GM23338 (cell line): ENCODE results near the gene ZC3H12C. TPM values are rescaled to one million over a fixed set of nuclear protein-coding genes. Genes with fewer than 3 reads are reported as not detected.

ENCODE experiments used
- ATAC-seq: fragments of 200-7000 bp; cut with Tn5 transposase; 3 replicates; pipeline ENCODE4 v1.9.1; 2020
- DNase-seq: peaks from one replicate; pipeline ENCODE4 v3.0.0-alpha.2; 2015; ENCODE audit warnings: low spot score
- H2AFZ ChIP-seq: fragments of 200-600 bp; sonication (generic); 2 replicates; pipeline ENCODE4 v1.8.0; 2016; ENCODE audit warnings: antibody characterized with exemption, mild to moderate bottlenecking, moderate library complexity
- H3F3A ChIP-seq: fragments of 200-600 bp; sonication (generic); replicated peaks from 2 replicates; pipeline ENCODE4 v1.8.0; 2017; ENCODE audit warnings: antibody characterized with exemption, mixed run types, low read depth
- H3K27ac ChIP-seq: fragments of 200-600 bp; sonication (generic); 2 replicates; pipeline ENCODE4 v1.6.1; 2016; ENCODE audit warnings: low read depth
- H3K27me3 ChIP-seq: fragments of 200-600 bp; sonication (generic); 2 replicates; pipeline ENCODE4 v1.8.0; 2016; ENCODE audit warnings: mild to moderate bottlenecking, mixed run types, moderate library complexity; ENCODE audit not compliant: insufficient read depth
- H3K36me3 ChIP-seq: fragments of 200-600 bp; sonication (generic); 2 replicates; pipeline ENCODE4 v1.8.0; 2016; ENCODE audit warnings: mild to moderate bottlenecking; ENCODE audit not compliant: insufficient read depth
- H3K4me1 ChIP-seq: fragments of 200-600 bp; sonication (generic); 2 replicates; pipeline ENCODE4 v1.8.0; 2016; ENCODE audit warnings: mild to moderate bottlenecking, moderate library complexity; ENCODE audit not compliant: insufficient read depth
- H3K4me2 ChIP-seq: fragments of 200-600 bp; sonication (generic); 2 replicates; pipeline ENCODE4 v1.7.1; 2017; ENCODE audit warnings: mixed run types
- H3K4me3 ChIP-seq: fragments of 200-600 bp; sonication (generic); 2 replicates; pipeline ENCODE4 v1.6.1; 2016; ENCODE audit warnings: mixed run types
- H3K79me2 ChIP-seq: fragments of 200-600 bp; sonication (generic); replicated peaks from 2 replicates; pipeline ENCODE4 v1.8.0; 2017; ENCODE audit warnings: mild to moderate bottlenecking; ENCODE audit not compliant: insufficient read depth
- H3K9me2 ChIP-seq: fragments of 200-600 bp; sonication (generic); 2 replicates; pipeline ENCODE4 v1.8.0; 2017; ENCODE audit not compliant: insufficient read depth
- H4K20me1 ChIP-seq: fragments of 200-600 bp; sonication (generic); replicated peaks from 2 replicates; pipeline ENCODE4 v1.8.0; 2017; ENCODE audit warnings: mild to moderate bottlenecking; ENCODE audit not compliant: insufficient read depth
- H3K27ac Mint-ChIP-seq: 2 replicates; pipeline ENCODE4 v1.8.0; 2020; ENCODE audit warnings: inconsistent platforms, mild to moderate bottlenecking, moderate library complexity, mixed read lengths
- H3K27me3 Mint-ChIP-seq: 3 replicates; pipeline ENCODE4 v1.8.0; 2022; ENCODE audit warnings: low read depth, mild to moderate bottlenecking, moderate library complexity, mixed read lengths, inconsistent platforms; ENCODE audit not compliant: insufficient read depth, poor library complexity
- H3K36me3 Mint-ChIP-seq: 3 replicates; pipeline ENCODE4 v1.8.0; 2021; ENCODE audit warnings: low read depth, mild to moderate bottlenecking, inconsistent platforms, moderate library complexity, mixed read lengths
- H3K4me1 Mint-ChIP-seq: 3 replicates; pipeline ENCODE4 v1.8.0; 2020; ENCODE audit warnings: mild to moderate bottlenecking, inconsistent platforms, mixed read lengths
- H3K4me3 Mint-ChIP-seq: 3 replicates; pipeline ENCODE4 v1.8.0; 2021; ENCODE audit warnings: moderate library complexity, mild to moderate bottlenecking, inconsistent platforms, mixed read lengths
- H3K9me3 Mint-ChIP-seq: 3 replicates; pipeline ENCODE4 v1.8.0; 2020; ENCODE audit warnings: moderate library complexity, mild to moderate bottlenecking, inconsistent platforms, mixed read lengths
- CREB1 ChIP-seq: fragments of 250-450 bp; sonication (Bioruptor Pico); IDR thresholded peaks from 2 replicates; pipeline ENCODE4 v1.5.0; 2020; ENCODE audit warnings: low read depth, mild to moderate bottlenecking, moderate library complexity
- CTCF ChIP-seq, 2 experiments: fragments of 200-600 bp in 1 of 2; sonication (generic) in 1 of 2; conservative IDR thresholded peaks; 2 replicates each; pipeline versions ENCODE4 v1.5.1 to v1.6.1; 2016 to 2017; ENCODE audit warnings: antibody characterized with exemption in 2 of 2, low read depth in 2 of 2, mild to moderate bottlenecking in 2 of 2, moderate library complexity in 1 of 2
- ETS1 ChIP-seq: IDR thresholded peaks from 2 replicates; pipeline ENCODE4 v1.6.1; 2016; ENCODE audit warnings: antibody characterized with exemption
- EZH2 ChIP-seq: fragments of 200-600 bp; sonication (generic); IDR thresholded peaks from one replicate; pipeline ENCODE4 v1.8.0; 2017; ENCODE audit warnings: antibody characterized with exemption, mild to moderate bottlenecking, low read depth; ENCODE audit not compliant: unreplicated experiment
- EZH2phosphoT487 ChIP-seq: fragments of 200-600 bp; sonication (generic); IDR thresholded peaks from one replicate; pipeline ENCODE4 v1.8.1; 2018; ENCODE audit warnings: antibody characterized with exemption; ENCODE audit not compliant: unreplicated experiment
- JUNB ChIP-seq: IDR thresholded peaks from one replicate; pipeline ENCODE4 v1.6.1; 2016; ENCODE audit warnings: antibody characterized with exemption; ENCODE audit not compliant: unreplicated experiment
- NANOG ChIP-seq: IDR thresholded peaks from 2 replicates; pipeline ENCODE4 v1.6.1; 2016; ENCODE audit warnings: antibody characterized with exemption, borderline replicate concordance
- POLR2AphosphoS5 ChIP-seq: IDR thresholded peaks from 2 replicates; pipeline ENCODE4 v1.6.1; 2016; ENCODE audit warnings: antibody characterized with exemption, low read depth
- REST ChIP-seq: IDR thresholded peaks from one replicate; pipeline ENCODE4 v1.6.1; 2018; ENCODE audit warnings: antibody characterized with exemption; ENCODE audit not compliant: unreplicated experiment
- STAT1 ChIP-seq: IDR thresholded peaks from one replicate; pipeline ENCODE4 v1.6.1; 2016; ENCODE audit warnings: antibody characterized with exemption; ENCODE audit not compliant: unreplicated experiment
- ZNF114 ChIP-seq: fragments of 250-450 bp; sonication (Bioruptor Pico); IDR thresholded peaks from 2 replicates; pipeline ENCODE4 v1.5.0; 2020; ENCODE audit warnings: mild to moderate bottlenecking, moderate library complexity
- ZNF331 ChIP-seq: fragments of 250-450 bp; sonication (Bioruptor Pico); IDR thresholded peaks from 2 replicates; pipeline ENCODE4 v1.5.0; 2020; ENCODE audit warnings: low read depth, mild to moderate bottlenecking, moderate library complexity
- ZNF462 ChIP-seq: fragments of 250-450 bp; sonication (Bioruptor Pico); IDR thresholded peaks from 2 replicates; pipeline ENCODE4 v1.5.0; 2020; ENCODE audit warnings: mild to moderate bottlenecking, moderate library complexity
- polyA plus RNA-seq: library from polyadenylated mRNA; unstranded; fragments of >200 nt; fragmentation: Nextera tagmentation; extraction: Ambion mirVana; gene quantifications from 2 replicates; pipeline ENCODE4 v1.2.1, GENCODE V29; 2016
- total RNA-seq: library from RNA; depleted of rRNA; stranded (reverse); fragments of >200 nt; shearing (Covaris generic); gene quantifications from 2 replicates; pipeline ENCODE4 v1.2.3, GENCODE V29; 2014

Gene ZC3H12C
- total and polyA plus RNA-seq, 2 experiments from 2014 or later: 0.55 to 2.4 TPM

GRCh38 chr11:110088535-110089344, 4.5 kb upstream of the ZC3H12C start:
- no peak overlapping the region for H3K4me3 ChIP-seq
- no peaks in the 10 kb centered on the region for H4K20me1 ChIP-seq
- H3K27me3 ChIP-seq: peaks cover 23% of the 10 kb centered on the region
- no peak for TF ChIP-seq CREB1 (CRISPR knock-in tag)
- no peak for TF ChIP-seq ZNF462
- TF ChIP-seq ZNF331 (CRISPR knock-in tag): no peak
- no peak for TF ChIP-seq STAT1
- no peak for TF ChIP-seq ZNF114 (CRISPR knock-in tag)
- TF ChIP-seq POLR2AphosphoS5: no peak
- TF ChIP-seq EZH2: no peak
- TF ChIP-seq REST: no peak
- no peak for TF ChIP-seq JUNB
- no peak for TF ChIP-seq NANOG
- TF ChIP-seq ETS1: no peak
- TF ChIP-seq CTCF (conservative IDR thresholded peaks at IDR 0.05; ENCODE audit: low read depth in 2 of 2): no peak
- TF ChIP-seq EZH2phosphoT487: no peak
- H3K27ac Mint-ChIP-seq: no peak overlapping the region
- H3K36me3 ChIP-seq: no peaks in the 10 kb centered on the region
- H3K36me3 Mint-ChIP-seq: no peaks in the 10 kb centered on the region
- H3K4me1 ChIP-seq: peaks cover 9% of the 10 kb centered on the region
- H3K9me2 ChIP-seq: no peaks in the 10 kb centered on the region
- no peaks in the 10 kb centered on the region for H3K79me2 ChIP-seq
- H3F3A ChIP-seq: peaks cover 8% of the 10 kb centered on the region; the same call in 1 of the 2 replicates
- no peak overlapping the region for H3K4me2 ChIP-seq
- H3K27ac ChIP-seq: no peak overlapping the region
- H2AFZ ChIP-seq: no peak overlapping the region
- peaks cover 5% of the 10 kb centered on the region for H3K27me3 Mint-ChIP-seq
- H3K4me1 Mint-ChIP-seq: peaks cover 7% of the 10 kb centered on the region
- H3K4me3 Mint-ChIP-seq: no peak overlapping the region
- DNase-seq (no peak), ATAC-seq (no peak)
- no peaks in the 10 kb centered on the region for H3K9me3 Mint-ChIP-seq
